ENCODE measurements around the gene SH3RF3. TPM values are rescaled to one million over a fixed set of nuclear protein-coding genes. Genes with fewer than 3 reads are reported as not detected.

Gene SH3RF3
- total RNA-seq, 2 donors from 2014 or later = 8.0 to 8.8 TPM

DNA sequence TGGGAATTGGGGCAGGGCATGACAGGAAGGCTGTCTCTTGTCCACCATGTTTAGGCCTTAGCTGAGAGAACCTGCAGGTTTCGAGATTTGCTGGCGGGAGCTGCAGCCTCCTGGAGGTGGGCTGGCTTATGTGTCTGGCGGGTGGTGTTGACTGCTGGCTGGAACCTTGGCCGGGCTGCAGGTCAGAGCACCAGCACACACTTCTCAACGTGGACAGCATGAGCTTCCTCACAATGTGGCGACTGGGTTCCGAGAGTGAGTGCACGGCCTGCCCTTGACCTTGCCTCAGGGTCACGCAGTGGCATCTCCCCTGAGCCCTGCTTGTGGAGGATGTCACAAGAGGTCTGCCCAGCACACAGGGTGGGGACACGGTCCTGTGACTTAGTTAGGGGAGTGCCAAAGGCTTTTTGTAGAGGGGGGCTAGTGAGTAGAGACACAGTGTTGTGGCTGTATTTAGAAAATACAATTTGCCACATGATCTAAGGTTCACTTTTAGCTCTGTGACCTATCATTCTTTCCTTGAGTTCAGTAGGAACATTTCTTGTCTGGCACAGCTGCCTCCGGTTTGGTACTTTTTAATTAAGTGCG is 350.0 kb downstream of the SH3RF3 start:
- Histone ChIP-seq H3K4me1 (peaks cover 0 to 40% of the 10 kb centered on the region in 2 donors), H3K27me3 (no peaks in the 10 kb centered on the region), H3K9me3 (no peaks in the 10 kb centered on the region), H3K36me3 (no peaks in the 10 kb centered on the region), H3K4me3 (no peak overlapping the region), H3K27ac (no peak overlapping the region)
- no peak for DNase-seq (ENCODE audit: low spot score)
- TF ChIP-seq, protein P1, sequence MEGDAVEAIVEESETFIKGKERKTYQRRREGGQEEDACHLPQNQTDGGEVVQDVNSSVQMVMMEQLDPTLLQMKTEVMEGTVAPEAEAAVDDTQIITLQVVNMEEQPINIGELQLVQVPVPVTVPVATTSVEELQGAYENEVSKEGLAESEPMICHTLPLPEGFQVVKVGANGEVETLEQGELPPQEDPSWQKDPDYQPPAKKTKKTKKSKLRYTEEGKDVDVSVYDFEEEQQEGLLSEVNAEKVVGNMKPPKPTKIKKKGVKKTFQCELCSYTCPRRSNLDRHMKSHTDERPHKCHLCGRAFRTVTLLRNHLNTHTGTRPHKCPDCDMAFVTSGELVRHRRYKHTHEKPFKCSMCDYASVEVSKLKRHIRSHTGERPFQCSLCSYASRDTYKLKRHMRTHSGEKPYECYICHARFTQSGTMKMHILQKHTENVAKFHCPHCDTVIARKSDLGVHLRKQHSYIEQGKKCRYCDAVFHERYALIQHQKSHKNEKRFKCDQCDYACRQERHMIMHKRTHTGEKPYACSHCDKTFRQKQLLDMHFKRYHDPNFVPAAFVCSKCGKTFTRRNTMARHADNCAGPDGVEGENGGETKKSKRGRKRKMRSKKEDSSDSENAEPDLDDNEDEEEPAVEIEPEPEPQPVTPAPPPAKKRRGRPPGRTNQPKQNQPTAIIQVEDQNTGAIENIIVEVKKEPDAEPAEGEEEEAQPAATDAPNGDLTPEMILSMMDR (IDR thresholded peaks at IDR 0.05) = no peak

- Histone ChIP-seq H3K27ac (no peak overlapping the region), H3K4me1 (peaks cover 0 to 40% of the 10 kb centered on the region in 2 donors), H3K36me3 (no peaks in the 10 kb centered on the region), H3K9me3 (no peaks in the 10 kb centered on the region), H3K4me3 (no peak overlapping the region), H3K27me3 (no peaks in the 10 kb centered on the region)
- TF ChIP-seq, protein P1 (IDR thresholded peaks at IDR 0.05) = no peak
- DNase-seq (ENCODE audit: low spot score) = no peak
Measured at GRCh38 chr2:109479804-109480203, 350.8 kb downstream of the SH3RF3 start.

- H3K27me3 ChIP-seq = no peaks in the 10 kb centered on the region
- no peak overlapping the region for H3K4me3 ChIP-seq
- no peak overlapping the region for H3K27ac ChIP-seq
- H3K36me3 ChIP-seq = no peaks in the 10 kb centered on the region
- peaks cover 0 to 40% of the 10 kb centered on the region in 2 donors for H3K4me1 ChIP-seq
- H3K9me3 ChIP-seq = no peaks in the 10 kb centered on the region
- TF ChIP-seq, protein P1 (IDR thresholded peaks at IDR 0.05) = no peak
- no peak for DNase-seq (ENCODE audit: low spot score)
Measured at GRCh38 chr2:109480486-109481195, 351.6 kb downstream of the SH3RF3 start.

DNA sequence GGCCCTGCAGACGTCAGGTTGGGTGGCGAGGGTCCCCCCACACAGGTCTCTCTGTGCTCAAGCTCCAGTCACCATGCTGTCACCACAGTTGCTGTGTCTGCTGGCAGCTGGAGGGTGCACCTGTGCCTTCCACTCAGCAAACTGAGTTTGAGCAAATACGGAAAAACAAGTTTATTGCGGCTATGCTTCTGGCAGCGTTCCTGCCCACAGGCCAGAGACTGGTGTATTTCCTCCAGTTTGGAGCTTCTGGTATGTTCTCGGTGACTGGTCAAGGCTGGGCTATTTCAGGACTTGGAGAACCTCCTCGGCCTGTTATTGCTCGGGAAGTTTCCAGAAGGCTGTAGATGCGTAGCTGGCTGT is 352.2 kb downstream of the SH3RF3 start:
- Histone ChIP-seq H3K27ac (no peak overlapping the region), H3K36me3 (no peaks in the 10 kb centered on the region), H3K4me1 (peaks cover 0 to 40% of the 10 kb centered on the region in 2 donors), H3K4me3 (no peak overlapping the region), H3K9me3 (no peaks in the 10 kb centered on the region), H3K27me3 (no peaks in the 10 kb centered on the region)
- TF ChIP-seq, protein P1 (IDR thresholded peaks at IDR 0.05) = no peak
- no peak for DNase-seq (ENCODE audit: low spot score)

DNA sequence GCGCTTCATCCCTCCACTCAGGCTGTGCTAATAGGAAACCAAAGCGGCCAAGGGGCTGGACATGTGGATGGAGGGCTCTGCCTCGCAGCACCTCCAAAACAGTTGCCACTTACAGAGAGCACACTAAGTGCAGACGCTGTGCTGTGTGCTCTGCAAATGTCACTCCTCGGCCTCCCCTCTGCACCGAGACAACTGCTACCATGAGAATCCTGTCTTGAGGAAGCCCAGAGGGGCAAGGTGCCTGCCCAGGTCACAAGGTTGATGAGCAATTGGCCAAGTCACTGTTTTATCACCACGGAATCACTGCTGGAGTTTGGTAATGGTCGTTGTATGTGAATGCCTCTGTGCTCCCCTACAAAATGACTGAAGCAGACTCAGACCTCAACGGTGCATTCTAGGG is 352.6 kb downstream of the SH3RF3 start:
- H3K9me3 ChIP-seq = no peaks in the 10 kb centered on the region
- no peak for DNase-seq (ENCODE audit: low spot score)
- no peaks in the 10 kb centered on the region for H3K36me3 ChIP-seq
- TF ChIP-seq, protein P1 (IDR thresholded peaks at IDR 0.05) = no peak
- no peak overlapping the region for H3K27ac ChIP-seq
- no peaks in the 10 kb centered on the region for H3K27me3 ChIP-seq
- no peak overlapping the region for H3K4me3 ChIP-seq
- H3K4me1 ChIP-seq = peaks cover 0 to 40% of the 10 kb centered on the region in 2 donors
